ENCODE data around the gene CFAP299. TPM values are rescaled to one million over a fixed set of nuclear protein-coding genes. Genes with fewer than 3 reads are reported as not detected.
"Not testable (repeated sequence)": the region's sequence is repeated elsewhere in the genome, so short reads cannot be mapped to it uniquely, and the experiment has no call there.

The CFAP299 gene
- total RNA-seq, 1 donor from 2014 or later: not detected

GRCh38 chr4:80333121-80333520, 2.4 kb upstream of the CFAP299 start:
- no peak for DNase-seq

GRCh38 chr4:80334568-80334967, 962 bp upstream of the CFAP299 start:
- DNase-seq: no peak

- no peak for DNase-seq
Measured at GRCh38 chr4:80335226-80335553, 340 bp upstream of the CFAP299 start.

GRCh38 chr4:80336582-80336981, 1.1 kb downstream of the CFAP299 start:
- no peak for DNase-seq

GRCh38 chr4:80340036-80340435, 4.5 kb downstream of the CFAP299 start:
- no peak for DNase-seq

GRCh38 chr4:80342684-80343083, 7.2 kb downstream of the CFAP299 start:
- DNase-seq: not testable (repeated sequence)

GRCh38 chr4:80343887-80344286, 8.4 kb downstream of the CFAP299 start:
- DNase-seq: no peak

- no peak for DNase-seq
Measured at GRCh38 chr4:80360084-80360483, 24.6 kb downstream of the CFAP299 start.

GRCh38 chr4:80360900-80361299, 25.4 kb downstream of the CFAP299 start:
- no peak for DNase-seq

GRCh38 chr4:80361329-80361900, 25.9 kb downstream of the CFAP299 start:
- DNase-seq: peak; percentile 1

- DNase-seq: no peak
Measured at GRCh38 chr4:80362578-80363181, 27.1 kb downstream of the CFAP299 start.

GRCh38 chr4:80365928-80366327, 30.4 kb downstream of the CFAP299 start:
- DNase-seq: peak; percentile 27

- DNase-seq: no peak
Measured at GRCh38 chr4:80367737-80368136, 32.2 kb downstream of the CFAP299 start.

GRCh38 chr4:80370635-80371034, 35.1 kb downstream of the CFAP299 start:
- no peak for DNase-seq

- no peak for DNase-seq
Measured at GRCh38 chr4:80371046-80371445, 35.5 kb downstream of the CFAP299 start.

GRCh38 chr4:80374180-80374579, 38.6 kb downstream of the CFAP299 start:
- DNase-seq: no peak

GRCh38 chr4:80382090-80382832, 46.7 kb downstream of the CFAP299 start:
- no peak for DNase-seq

GRCh38 chr4:80385397-80386280, 50.1 kb downstream of the CFAP299 start:
- DNase-seq: no peak

- no peak for DNase-seq
Measured at GRCh38 chr4:80386281-80386886, 50.9 kb downstream of the CFAP299 start.

GRCh38 chr4:80387390-80388283, 52.1 kb downstream of the CFAP299 start:
- no peak for DNase-seq

GRCh38 chr4:80388284-80388607, 52.7 kb downstream of the CFAP299 start:
- no peak for DNase-seq

Measured in skin of body (tissue), 2 donors.